Omental fat pad (tissue), 4 donors: ENCODE measurements around the gene TIMM29. TPM values are rescaled to one million over a fixed set of nuclear protein-coding genes. Genes with fewer than 3 reads are reported as not detected.
"Not testable (repeated sequence)": the region's sequence is repeated elsewhere in the genome, so short reads cannot be mapped to it uniquely, and the experiment has no call there.

Experiments used
- ATAC-seq: fragments of 150-250 bp; one replicate; pipeline ENCODE4 v1.9.1; 2016; ENCODE audit warnings: mild to moderate bottlenecking, moderate library complexity; ENCODE audit not compliant: low FRiP score
- DNase-seq: peaks from one replicate; pipeline ENCODE4 v3.0.0-alpha.2; 2019; ENCODE audit warnings: low spot score
- CTCF ChIP-seq, 3 donors: fragments of 450-650 bp; IDR thresholded peaks; one replicate each; pipeline ENCODE4 v1.5.1; 2016 to 2017; ENCODE audit warnings: antibody characterized with exemption in 3 of 3, mild to moderate bottlenecking in 3 of 3, moderate library complexity in 2 of 3
- total RNA-seq, 4 donors: library from RNA; depleted of rRNA; stranded (reverse); fragments of >200 nt; gene quantifications; one replicate each; pipeline ENCODE4 v1.1.0, GENCODE V29; 2016

Gene TIMM29
- total RNA-seq, 4 donors from 2014 or later = 14.7 to 22.1 (median 20.3) TPM

- DNase-seq (no peak), ATAC-seq (no peak)
- no peak for TF ChIP-seq CTCF (IDR thresholded peaks at IDR 0.05)
Observed at GRCh38 chr19:10923260-10924112, 5.1 kb upstream of the TIMM29 start.

GRCh38 chr19:10924597-10924996 lies 4.0 kb upstream of the TIMM29 start:
- no peak for ATAC-seq
- no peak for TF ChIP-seq CTCF (IDR thresholded peaks at IDR 0.05)
- no peak for DNase-seq

- peak; percentile 5 for ATAC-seq
- no peak for DNase-seq
- no peak for TF ChIP-seq CTCF (IDR thresholded peaks at IDR 0.05)
Observed at GRCh38 chr19:10927730-10928562, 665 bp upstream of the TIMM29 start.

GRCh38 chr19:10929402-10929794 lies 787 bp downstream of the TIMM29 start:
- no peak for TF ChIP-seq CTCF (IDR thresholded peaks at IDR 0.05)
- ATAC-seq = no peak
- DNase-seq = no peak

GRCh38 chr19:10935371-10936059 lies 6.9 kb downstream of the TIMM29 start:
- DNase-seq (no peak), ATAC-seq (no peak)
- no peak for TF ChIP-seq CTCF (IDR thresholded peaks at IDR 0.05)

GRCh38 chr19:10936661-10937084 lies 8.1 kb downstream of the TIMM29 start:
- TF ChIP-seq CTCF (IDR thresholded peaks at IDR 0.05) = no peak
- DNase-seq (no peak), ATAC-seq (peak; percentile 76)

GRCh38 chr19:10941649-10942048 lies 13.0 kb downstream of the TIMM29 start:
- not testable (repeated sequence) for DNase-seq, ATAC-seq

GRCh38 chr19:10943412-10943811 lies 14.8 kb downstream of the TIMM29 start:
- not testable (repeated sequence) for DNase-seq

More at GRCh38 chr19:10943412-10943811, 14.8 kb downstream of the TIMM29 start:
- not testable (repeated sequence) for ATAC-seq
